Trophoblast cell (in vitro differentiated cells and primary cell): ENCODE measurements around the gene CAPN1.

Experiments used
- DNase-seq, 2 donors: peaks; one replicate each; pipeline ENCODE4 v3.0.0-alpha.2; 2016
- H2AFZ ChIP-seq: 2 replicates; pipeline ENCODE4 v1.6.1; 2013; ENCODE audit warnings: low read length, moderate library complexity, mild to moderate bottlenecking; ENCODE audit not compliant: insufficient read depth, poor library complexity
- H2AK5ac ChIP-seq: 2 replicates; pipeline ENCODE4 v1.6.1; 2013; ENCODE audit warnings: mild to moderate bottlenecking, low read length
- H2BK120ac ChIP-seq: 2 replicates; pipeline ENCODE4 v1.6.1; 2013; ENCODE audit warnings: low read length, mild to moderate bottlenecking, moderate library complexity; ENCODE audit not compliant: insufficient read depth, poor library complexity
- H2BK12ac ChIP-seq: 2 replicates; pipeline ENCODE4 v1.6.1; 2013; ENCODE audit warnings: mild to moderate bottlenecking, low read length, moderate library complexity
- H2BK5ac ChIP-seq: 2 replicates; pipeline ENCODE4 v1.6.1; 2013; ENCODE audit warnings: low read length, low read depth, moderate library complexity, mild to moderate bottlenecking; ENCODE audit not compliant: poor library complexity
- H3K14ac ChIP-seq: 2 replicates; pipeline ENCODE4 v1.6.1; 2013; ENCODE audit warnings: mild to moderate bottlenecking, low read length
- H3K18ac ChIP-seq: 2 replicates; pipeline ENCODE4 v1.6.1; 2013; ENCODE audit warnings: mild to moderate bottlenecking, low read length
- H3K23ac ChIP-seq: 2 replicates; pipeline ENCODE4 v1.6.1; 2013; ENCODE audit warnings: low read length
- H3K27ac ChIP-seq: 2 replicates; pipeline ENCODE4 v1.5.1; 2013; ENCODE audit warnings: low read depth, mild to moderate bottlenecking, inconsistent platforms, low read length, moderate library complexity
- H3K27me3 ChIP-seq: 2 replicates; pipeline ENCODE4 v1.6.1; 2013; ENCODE audit warnings: inconsistent platforms, mild to moderate bottlenecking, low read length, moderate library complexity; ENCODE audit not compliant: insufficient read depth
- H3K36me3 ChIP-seq, 2 experiments: 1 replicate in 1 of 2; 2 replicates in 1 of 2; pipeline ENCODE4 v1.6.1; 2013; ENCODE audit warnings: low read length in 2 of 2, mild to moderate bottlenecking in 2 of 2, moderate library complexity in 1 of 2; ENCODE audit not compliant: insufficient read depth in 2 of 2, control insufficient read depth in 1 of 2
- H3K4ac ChIP-seq: 2 replicates; pipeline ENCODE4 v1.6.1; 2013; ENCODE audit warnings: low read depth, mild to moderate bottlenecking, low read length, moderate library complexity
- H3K4me1 ChIP-seq, 2 experiments: 1 replicate in 1 of 2; 2 replicates in 1 of 2; pipeline ENCODE4 v1.6.1; 2013; ENCODE audit warnings: low read length in 2 of 2, mild to moderate bottlenecking in 2 of 2, moderate library complexity in 1 of 2; ENCODE audit not compliant: insufficient read depth in 2 of 2, control insufficient read depth in 1 of 2
- H3K4me2 ChIP-seq: 2 replicates; pipeline ENCODE4 v1.6.1; 2013; ENCODE audit warnings: inconsistent platforms, mild to moderate bottlenecking, low read length, moderate library complexity
- H3K4me3 ChIP-seq: 2 replicates; pipeline ENCODE4 v1.5.1; 2013; ENCODE audit warnings: mild to moderate bottlenecking, low read depth, low read length, inconsistent platforms
- H3K79me1 ChIP-seq: one replicate; pipeline ENCODE4 v1.6.1; 2013; ENCODE audit warnings: low read length
- H3K79me2 ChIP-seq: 2 replicates; pipeline ENCODE4 v1.6.1; 2013; ENCODE audit warnings: low read length, mild to moderate bottlenecking; ENCODE audit not compliant: control insufficient read depth, insufficient read depth, poor library complexity
- H3K9ac ChIP-seq: 2 replicates; pipeline ENCODE4 v1.6.1; 2013; ENCODE audit warnings: mild to moderate bottlenecking, low read length
- H3K9me3 ChIP-seq: 2 replicates; pipeline ENCODE4 v1.6.1; 2013; ENCODE audit warnings: low read depth, mild to moderate bottlenecking, control low read depth, inconsistent platforms, low read length; ENCODE audit not compliant: insufficient read depth
- H4K12ac ChIP-seq: 2 replicates; pipeline ENCODE4 v1.6.1; 2013; ENCODE audit warnings: low read depth, mild to moderate bottlenecking, low read length, moderate library complexity
- H4K8ac ChIP-seq: 2 replicates; pipeline ENCODE4 v1.6.1; 2013; ENCODE audit warnings: low read depth, mild to moderate bottlenecking, low read length, moderate library complexity
- H4K91ac ChIP-seq: one replicate; pipeline ENCODE4 v1.6.1; 2013; ENCODE audit warnings: low read depth, mild to moderate bottlenecking, low read length, moderate library complexity
- WGBS: extraction: QIAGEN DNeasy Blood & Tissue Kit; methylation state at CpG from one replicate; pipeline ENCODE4 v1.1.7; 2013; ENCODE audit warnings: missing lambda C conversion rate; ENCODE audit not compliant: insufficient read length, insufficient coverage; ENCODE audit errors: extremely low coverage; 5-methylcytosine and 5-hydroxymethylcytosine counted together

The CAPN1 gene

DNA sequence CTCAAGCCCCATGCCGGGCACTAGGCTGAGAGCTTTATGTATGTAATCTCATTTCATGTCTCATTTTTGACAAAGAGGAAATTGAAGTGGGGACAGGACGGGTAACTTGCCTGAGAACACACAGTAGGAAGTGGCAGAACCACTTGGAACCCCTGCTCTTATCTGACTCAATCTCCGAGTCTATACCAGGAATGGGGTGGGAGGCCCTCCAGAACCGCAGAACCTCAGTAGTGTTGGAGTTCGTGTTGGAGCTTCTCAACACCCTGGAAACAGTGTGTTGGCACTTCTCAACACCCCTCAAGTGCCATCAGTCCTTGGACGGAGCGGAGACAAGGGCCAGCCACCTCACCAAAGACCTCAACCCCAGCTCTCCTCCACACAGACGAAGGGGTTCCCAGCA is 41.3 kb downstream of the CAPN1 start:
- Histone ChIP-seq H3K79me1 (peaks cover 9% of the 10 kb centered on the region), H3K27me3 (no peaks in the 10 kb centered on the region), H3K9ac (no peak overlapping the region), H2BK12ac (no peak overlapping the region), H4K91ac (no peak overlapping the region), H2BK5ac (no peak overlapping the region), H3K9me3 (peaks cover 2% of the 10 kb centered on the region), H3K4me2 (no peak overlapping the region), H3K23ac (no peak overlapping the region), H3K4ac (no peak overlapping the region), H3K36me3 (peaks cover 0 to 3% of the 10 kb centered on the region in 2 experiments), H3K27ac (no peak overlapping the region), H2AK5ac (peak overlapping the region; percentile 53), H2BK120ac (no peak overlapping the region), H3K14ac (no peak overlapping the region), H3K4me3 (no peak overlapping the region), H4K12ac (no peak overlapping the region), H3K4me1 (peaks cover 17 to 18% of the 10 kb centered on the region in 2 experiments), H2AFZ (no peak overlapping the region), H3K18ac (no peak overlapping the region), H3K79me2 (peaks cover 2% of the 10 kb centered on the region), H4K8ac (no peak overlapping the region)
- no CpG with 5 or more reads among the region's 8 CpGs for WGBS
- DNase-seq, result no peak

- Histone ChIP-seq H3K23ac (no peak overlapping the region), H4K8ac (peak overlapping the region; percentile 97), H3K4ac (peak overlapping the region; percentile 44), H3K9ac (no peak overlapping the region), H3K79me1 (peaks cover 9% of the 10 kb centered on the region), H3K18ac (no peak overlapping the region), H3K79me2 (peaks cover 2% of the 10 kb centered on the region), H2AFZ (peak overlapping the region; percentile 28), H2BK5ac (no peak overlapping the region), H3K4me3 (no peak overlapping the region), H4K12ac (no peak overlapping the region), H3K4me1 (peaks cover 12 to 13% of the 10 kb centered on the region in 2 experiments), H4K91ac (peak overlapping the region; percentile 33), H3K4me2 (peak overlapping the region; percentile 94), H2BK120ac (peak overlapping the region; percentile 1), H2BK12ac (peak overlapping the region; percentile 31), H3K36me3 (peaks cover 0 to 3% of the 10 kb centered on the region in 2 experiments), H3K27ac (peak overlapping the region; percentile 46), H2AK5ac (peak overlapping the region; percentile 3), H3K27me3 (no peaks in the 10 kb centered on the region), H3K9me3 (peaks cover 3% of the 10 kb centered on the region), H3K14ac (peak overlapping the region; percentile 23)
- peak; percentile 48 to 59 for DNase-seq
- WGBS, result no CpG with 5 or more reads among the region's 5 CpGs
Observed at GRCh38 chr11:65224930-65225278, 43.2 kb downstream of the CAPN1 start.

- Histone ChIP-seq H3K4ac (peak overlapping the region; percentile 82), H2AK5ac (peak overlapping the region; percentile 3), H3K9me3 (peaks cover 3% of the 10 kb centered on the region), H4K12ac (peak overlapping the region; percentile 89), H4K91ac (peak overlapping the region; percentile 33), H3K27ac (peak overlapping the region; percentile 30), H4K8ac (peak overlapping the region; percentile 97), H3K27me3 (no peaks in the 10 kb centered on the region), H3K4me3 (peak overlapping the region; percentile 58), H3K23ac (no peak overlapping the region), H3K4me2 (peak overlapping the region; percentile 94), H3K18ac (peak overlapping the region; percentile 4), H3K36me3 (peaks cover 0 to 3% of the 10 kb centered on the region in 2 experiments), H3K9ac (no peak overlapping the region), H3K4me1 (peaks cover 12 to 13% of the 10 kb centered on the region in 2 experiments), H2AFZ (peak overlapping the region; percentile 28), H2BK120ac (peak overlapping the region; percentile 81), H3K79me1 (peaks cover 9% of the 10 kb centered on the region), H3K14ac (peak overlapping the region; percentile 79), H2BK5ac (peak overlapping the region; percentile 5), H2BK12ac (peak overlapping the region; percentile 39), H3K79me2 (peaks cover 2% of the 10 kb centered on the region)
- no CpG with 5 or more reads among the region's 42 CpGs for WGBS
- DNase-seq, result peak; percentile 51 to 66
Observed at GRCh38 chr11:65225279-65226102, 43.8 kb downstream of the CAPN1 start.

DNA sequence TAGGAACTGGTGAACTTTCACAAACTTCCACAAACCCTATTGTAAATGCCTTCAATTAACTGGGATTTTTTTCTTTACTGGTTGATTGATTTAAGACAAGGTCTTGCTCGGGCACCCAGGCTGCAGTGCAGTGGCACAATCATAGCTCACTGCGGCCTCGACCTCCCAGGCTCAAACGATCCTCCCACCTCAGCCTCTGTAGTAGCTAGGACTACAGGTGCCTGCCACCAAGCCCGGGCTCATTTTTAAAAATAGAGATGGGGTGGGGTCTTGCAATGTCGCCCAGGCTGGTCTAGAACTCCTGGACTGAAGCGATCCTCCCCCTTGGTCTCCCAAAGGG is 44.3 kb downstream of the CAPN1 start:
- no CpG with 5 or more reads among the region's 7 CpGs for WGBS
- H3K79me2 ChIP-seq, result peaks cover 2% of the 10 kb centered on the region

More for the DNA sequence above, 44.3 kb downstream of the CAPN1 start:
- Histone ChIP-seq H3K79me1 (peaks cover 9% of the 10 kb centered on the region), H3K27ac (peak overlapping the region; percentile 30), H3K4me1 (peaks cover 12 to 13% of the 10 kb centered on the region in 2 experiments), H3K9me3 (peaks cover 2% of the 10 kb centered on the region), H2BK12ac (no peak overlapping the region), H3K36me3 (peaks cover 0 to 3% of the 10 kb centered on the region in 2 experiments), H2AFZ (peak overlapping the region; percentile 28), H3K14ac (no peak overlapping the region), H2BK120ac (peak overlapping the region; percentile 81), H3K4me3 (no peak overlapping the region), H4K91ac (peak overlapping the region; percentile 33), H3K9ac (no peak overlapping the region), H3K27me3 (no peaks in the 10 kb centered on the region), H3K18ac (peak overlapping the region; percentile 32), H4K8ac (peak overlapping the region; percentile 97), H3K23ac (no peak overlapping the region), H2AK5ac (no peak overlapping the region), H3K4ac (no peak overlapping the region), H3K4me2 (peak overlapping the region; percentile 94), H2BK5ac (peak overlapping the region; percentile 5), H4K12ac (peak overlapping the region; percentile 32)
- no peak for DNase-seq
